Measurements from ENCODE around the gene MUSK.
"Not testable (repeated sequence)": the region's sequence is repeated elsewhere in the genome, so short reads cannot be mapped to it uniquely, and the experiment has no call there.

Gene MUSK

DNA sequence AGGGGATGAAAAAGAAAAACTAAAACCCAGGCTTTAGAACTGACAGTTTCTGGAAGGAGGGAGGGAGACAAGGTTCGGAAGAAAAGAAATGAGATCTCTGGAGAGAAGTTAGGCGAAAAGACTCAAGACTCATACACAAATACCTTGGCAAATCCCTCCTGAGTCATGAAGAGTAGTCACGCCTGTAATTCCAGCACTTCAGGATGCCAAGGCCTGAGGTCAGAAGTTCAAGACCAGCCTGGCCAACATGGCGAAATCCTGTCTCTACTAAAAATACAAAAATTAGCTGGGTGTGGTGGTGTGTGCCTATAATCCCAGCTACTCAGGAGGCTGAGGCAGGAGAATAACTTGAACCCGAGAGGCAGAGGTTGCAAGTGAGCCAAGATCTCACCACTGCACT lies 27.3 kb downstream of the MUSK start:
- not testable (repeated sequence) for DNase-seq (ENCODE audit: low read depth)

DNA sequence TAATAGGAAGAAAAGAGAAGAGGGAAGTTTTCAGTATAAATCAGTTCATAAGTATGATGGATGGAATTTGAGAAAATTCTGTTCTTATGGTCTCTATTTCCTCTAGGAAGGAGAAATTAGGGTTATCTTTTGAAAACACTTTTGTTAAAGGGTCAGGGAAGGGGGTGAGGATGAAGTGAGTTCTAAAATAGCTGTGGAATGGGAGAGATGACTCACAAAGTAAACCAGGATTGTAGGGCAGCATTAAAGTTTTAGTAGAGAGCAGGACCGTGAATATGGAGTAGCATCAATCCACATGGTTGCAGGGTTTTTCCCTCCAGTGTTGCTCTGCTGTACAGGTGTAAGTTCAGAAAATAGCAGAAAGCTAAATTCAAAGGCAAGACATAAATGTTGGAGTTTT lies 32.4 kb downstream of the MUSK start:
- no peak for DNase-seq (ENCODE audit: low read depth)

DNA sequence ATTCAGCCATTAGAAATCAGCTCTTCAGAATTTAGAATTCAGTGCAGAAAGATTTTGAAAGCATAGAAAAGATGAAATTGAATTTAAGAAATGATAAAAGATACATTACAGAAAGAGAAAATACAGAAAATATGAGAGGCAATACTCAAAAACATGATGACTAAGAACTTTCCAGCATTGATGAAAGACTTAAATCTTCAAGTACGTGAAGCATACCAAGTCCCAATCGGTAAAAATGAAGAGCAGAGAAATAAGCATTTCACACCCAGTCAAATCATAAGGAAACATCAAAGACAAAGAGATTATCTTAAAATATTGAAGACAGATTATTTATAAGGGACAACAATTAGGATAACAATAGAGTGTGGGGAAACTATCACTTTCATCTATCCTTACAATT lies 35.1 kb downstream of the MUSK start:
- DNase-seq (ENCODE audit: low read depth), result no peak

DNA sequence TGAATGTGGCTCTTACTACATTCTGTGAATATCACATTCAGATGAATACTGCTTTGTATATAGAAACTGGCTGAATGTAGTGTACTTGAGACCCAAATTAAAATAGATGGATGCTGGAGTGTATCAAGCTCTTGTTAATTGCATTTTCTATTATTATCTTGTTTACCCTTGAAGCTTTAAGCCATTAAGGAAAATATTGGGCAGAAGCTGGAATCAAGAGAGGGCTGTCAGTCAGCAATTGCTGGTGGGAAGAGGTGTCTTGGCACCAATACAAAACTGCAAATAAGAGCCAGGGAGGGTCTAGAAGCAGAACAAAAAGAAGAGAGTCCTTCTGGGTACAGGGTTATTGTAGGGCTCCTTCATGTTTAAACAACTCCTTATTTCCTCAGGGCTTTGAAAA lies 38.8 kb downstream of the MUSK start:
- DNase-seq (ENCODE audit: low read depth), result no peak

DNA sequence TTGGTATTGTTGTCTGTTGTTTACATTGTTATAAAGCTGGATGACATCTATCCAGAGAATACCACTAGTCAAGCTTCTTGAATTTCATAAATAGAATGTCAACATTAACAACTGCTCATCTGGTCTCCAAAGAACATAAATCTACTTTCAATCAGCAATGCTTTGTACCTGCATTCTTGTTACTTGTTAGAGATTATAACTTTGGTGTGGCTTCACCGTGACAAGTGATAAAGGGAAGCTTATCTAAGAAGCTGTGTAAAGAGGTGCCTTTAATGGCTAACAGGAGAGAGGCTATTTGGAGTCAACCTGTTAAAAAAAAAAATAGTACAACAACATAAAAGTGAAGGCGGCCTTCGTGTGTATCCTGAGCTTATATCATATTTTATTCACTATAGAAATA lies 41.8 kb downstream of the MUSK start:
- DNase-seq (ENCODE audit: low read depth), result no peak

DNA sequence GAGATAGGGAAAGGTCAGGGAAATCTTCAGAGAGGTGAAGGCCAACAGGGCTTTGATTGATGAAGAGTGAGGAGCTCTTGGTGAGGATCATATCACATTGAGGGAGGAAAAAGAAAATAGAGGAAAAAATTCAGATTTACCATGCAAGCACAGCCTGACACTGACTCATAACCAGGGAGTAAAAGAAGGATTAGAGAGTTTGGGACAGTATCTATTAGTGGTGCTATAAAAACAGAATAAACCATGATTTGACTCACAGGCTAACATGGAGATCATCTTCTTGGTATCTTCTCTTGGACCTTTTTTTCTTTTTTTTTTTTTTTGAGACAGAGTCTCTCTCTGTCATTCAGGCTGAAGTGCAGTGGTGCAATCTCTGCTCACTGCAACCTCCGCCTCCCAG lies 44.4 kb downstream of the MUSK start:
- no peak for DNase-seq (ENCODE audit: low read depth)

DNA sequence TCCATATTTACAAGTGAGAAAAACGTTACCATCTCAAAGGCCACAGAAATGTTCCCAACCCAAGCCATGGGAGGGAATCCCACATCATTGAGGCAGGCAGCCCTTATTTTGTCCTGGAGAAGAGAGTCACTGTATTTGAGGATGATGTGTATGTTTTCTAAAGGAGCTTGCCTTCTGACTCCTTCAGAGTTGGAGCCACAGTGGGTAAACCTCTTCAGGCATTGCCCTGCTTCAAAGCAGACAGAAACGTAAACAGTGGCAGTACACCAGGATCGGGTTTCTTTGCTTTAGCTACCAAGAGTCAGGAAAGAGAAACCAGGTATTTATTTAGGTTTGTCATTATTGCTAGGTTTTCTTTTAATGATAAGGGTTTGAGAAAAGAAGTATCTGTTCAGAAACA lies 45.7 kb downstream of the MUSK start:
- DNase-seq (ENCODE audit: low read depth), result no peak

DNA sequence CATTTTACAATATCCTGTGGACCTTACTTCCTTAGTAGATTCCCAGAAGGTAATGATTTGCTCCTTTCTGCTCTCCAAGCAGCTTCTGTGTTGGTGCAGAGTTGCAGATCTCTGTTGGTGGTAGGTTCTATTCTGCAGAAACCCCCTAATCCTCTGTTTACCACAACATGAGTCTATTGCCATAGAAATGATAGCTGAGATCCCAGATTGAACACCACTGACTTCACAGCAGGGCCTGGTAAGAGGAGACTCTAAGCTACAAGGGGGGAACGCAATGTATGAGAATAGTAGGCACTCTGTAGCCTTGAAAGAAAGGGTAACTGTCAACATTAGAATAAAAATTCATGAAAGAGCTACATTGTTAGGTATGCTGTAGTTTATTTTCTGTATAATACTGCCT lies 59.5 kb downstream of the MUSK start:
- DNase-seq (ENCODE audit: low read depth), result no peak

DNA sequence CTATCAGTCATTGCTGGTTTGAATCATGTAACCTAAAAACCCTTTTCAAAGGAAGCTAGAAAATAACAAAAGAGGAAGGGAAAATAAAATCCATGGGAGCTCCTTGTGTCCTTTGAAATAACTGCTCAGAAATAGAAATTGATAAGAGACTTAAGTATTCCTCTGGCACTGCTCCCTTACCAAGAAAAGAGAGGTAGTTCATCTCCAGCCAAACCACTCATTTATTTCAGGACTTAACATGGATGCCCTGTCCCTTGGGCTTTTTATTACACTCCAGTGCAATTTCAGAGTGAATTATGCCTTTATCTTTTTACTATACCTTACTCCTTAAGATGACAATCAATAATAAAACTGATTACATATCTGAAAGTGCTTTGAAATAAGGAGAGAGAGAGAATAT lies 61.0 kb downstream of the MUSK start:
- no peak for DNase-seq (ENCODE audit: low read depth)

DNA sequence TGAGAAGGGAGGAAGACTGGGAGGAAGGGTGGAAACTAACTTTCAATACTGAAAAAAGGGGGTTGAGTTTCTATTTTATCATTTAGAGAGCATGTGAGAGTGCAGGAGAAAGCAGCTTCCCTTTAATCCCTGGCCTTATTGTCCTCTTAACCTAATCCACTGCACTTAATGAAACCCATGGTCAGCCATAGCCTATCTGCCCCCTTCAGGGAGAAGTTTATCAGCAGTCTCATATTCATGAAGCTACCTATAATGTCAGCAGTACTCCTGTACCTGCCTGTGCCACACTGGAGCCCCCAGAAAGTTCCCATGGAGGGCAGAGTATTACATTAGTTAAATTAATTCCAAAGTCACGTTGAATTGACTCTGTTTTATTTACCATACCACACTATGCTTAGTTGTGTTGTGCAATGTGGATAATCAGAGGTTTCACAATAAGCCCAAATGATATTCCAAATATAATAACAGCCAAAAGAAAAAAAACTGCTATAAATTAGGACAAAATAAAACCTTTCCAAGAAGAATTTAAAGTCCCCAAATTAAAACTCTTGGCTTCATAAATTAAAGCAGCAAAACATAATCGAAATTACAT lies 62.9 kb downstream of the MUSK start:
- no peak for DNase-seq (ENCODE audit: low read depth)

DNA sequence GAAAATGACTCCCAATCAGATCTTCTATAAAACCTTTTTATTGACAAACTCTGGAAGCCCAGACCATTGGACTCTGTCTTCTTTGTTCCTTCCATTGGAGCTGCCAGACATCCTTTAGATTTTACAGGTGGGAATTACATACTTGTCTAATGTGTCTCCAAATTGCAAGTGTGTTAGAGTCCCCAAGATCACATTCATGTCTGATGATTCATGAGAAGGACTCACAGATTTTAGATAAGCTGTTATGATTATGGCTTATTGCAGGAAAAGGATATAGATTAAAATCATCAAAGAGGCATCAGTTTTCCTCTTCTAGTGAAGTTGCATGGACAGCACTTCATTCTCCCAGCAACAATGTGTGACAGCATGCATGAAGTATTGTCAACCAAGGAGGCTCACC lies 70.4 kb downstream of the MUSK start:
- no peak for DNase-seq (ENCODE audit: low read depth)

DNA sequence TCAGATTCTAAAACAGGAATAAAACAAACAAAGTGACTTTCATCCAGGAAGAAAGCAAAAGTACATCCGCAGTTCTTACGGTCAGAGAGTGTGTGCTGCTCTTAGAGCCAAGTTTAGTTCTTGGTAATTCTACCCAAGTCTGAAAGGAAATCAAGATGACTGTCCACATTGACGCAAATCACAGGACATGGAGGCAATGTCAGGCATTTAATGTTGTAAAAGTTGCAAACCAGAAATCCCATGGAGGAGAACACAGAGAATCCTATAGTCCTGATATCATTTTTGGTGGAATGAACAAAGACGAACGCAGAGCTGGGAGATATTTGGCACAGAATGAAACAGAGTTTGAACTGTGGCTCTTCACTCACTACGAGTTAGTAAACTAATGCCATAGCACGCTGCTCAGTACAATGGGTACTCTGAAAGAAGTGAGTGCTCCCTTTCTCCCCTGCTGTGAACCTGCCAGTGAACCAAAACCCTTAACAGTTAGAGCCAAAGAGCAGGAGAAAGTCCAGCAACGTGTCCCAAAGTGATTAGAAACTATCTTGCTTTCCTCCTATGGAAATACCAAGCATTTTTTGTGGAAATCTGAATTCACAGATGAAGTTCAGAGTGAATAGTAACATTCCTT lies 74.3 kb downstream of the MUSK start:
- DNase-seq (ENCODE audit: low read depth), result no peak

DNA sequence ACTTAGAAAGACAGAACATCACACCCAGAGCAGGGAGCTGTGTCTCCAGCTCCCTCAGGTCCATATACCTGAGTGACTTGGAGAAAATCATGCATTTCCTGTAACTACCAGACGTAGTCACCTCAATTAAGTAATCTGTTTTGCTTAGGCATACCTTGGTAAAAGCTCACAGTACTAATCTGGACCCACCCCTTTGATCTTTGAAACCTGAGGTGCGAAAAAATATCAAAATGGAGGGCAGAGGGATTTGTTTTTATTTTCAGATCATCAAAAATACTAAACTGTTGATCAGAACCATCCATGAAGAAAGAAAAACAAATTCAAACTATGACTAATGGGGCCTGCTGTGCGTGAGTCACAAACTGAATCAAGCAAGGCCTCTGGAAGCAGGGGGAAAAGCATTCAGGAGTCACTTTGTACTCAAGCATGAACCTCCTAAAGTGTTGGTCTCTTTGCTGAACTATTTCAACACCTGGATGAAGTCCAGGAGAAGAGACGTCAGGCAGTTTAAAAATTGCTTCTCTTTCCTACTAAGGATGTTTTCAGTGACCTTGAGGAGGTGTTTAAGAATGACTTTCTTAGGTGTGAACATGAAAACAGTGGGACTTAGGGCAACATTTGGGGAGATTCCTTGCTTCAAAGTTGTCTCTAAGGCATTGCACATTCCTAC lies 76.3 kb downstream of the MUSK start:
- DNase-seq (ENCODE audit: low read depth), result no peak

DNA sequence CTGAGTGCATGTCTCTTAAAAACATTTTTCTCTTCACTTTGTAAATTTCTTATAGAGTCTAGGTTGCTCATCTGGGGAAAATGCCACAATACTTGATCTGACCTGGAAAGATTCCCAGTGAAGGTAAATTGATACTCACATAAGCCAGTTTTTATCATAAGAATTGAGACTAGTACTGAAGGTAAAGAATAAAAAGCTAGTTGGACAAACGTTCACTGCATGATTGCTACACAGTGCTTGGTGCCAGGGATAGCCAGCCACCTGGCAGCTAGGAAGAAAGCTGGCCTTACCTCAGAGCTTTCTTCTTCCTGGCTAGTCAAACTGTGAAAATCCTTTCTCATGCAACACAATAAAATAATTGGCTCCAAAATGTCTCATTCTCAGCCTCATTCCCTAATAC lies 77.1 kb downstream of the MUSK start:
- DNase-seq (ENCODE audit: low read depth), result no peak

DNA sequence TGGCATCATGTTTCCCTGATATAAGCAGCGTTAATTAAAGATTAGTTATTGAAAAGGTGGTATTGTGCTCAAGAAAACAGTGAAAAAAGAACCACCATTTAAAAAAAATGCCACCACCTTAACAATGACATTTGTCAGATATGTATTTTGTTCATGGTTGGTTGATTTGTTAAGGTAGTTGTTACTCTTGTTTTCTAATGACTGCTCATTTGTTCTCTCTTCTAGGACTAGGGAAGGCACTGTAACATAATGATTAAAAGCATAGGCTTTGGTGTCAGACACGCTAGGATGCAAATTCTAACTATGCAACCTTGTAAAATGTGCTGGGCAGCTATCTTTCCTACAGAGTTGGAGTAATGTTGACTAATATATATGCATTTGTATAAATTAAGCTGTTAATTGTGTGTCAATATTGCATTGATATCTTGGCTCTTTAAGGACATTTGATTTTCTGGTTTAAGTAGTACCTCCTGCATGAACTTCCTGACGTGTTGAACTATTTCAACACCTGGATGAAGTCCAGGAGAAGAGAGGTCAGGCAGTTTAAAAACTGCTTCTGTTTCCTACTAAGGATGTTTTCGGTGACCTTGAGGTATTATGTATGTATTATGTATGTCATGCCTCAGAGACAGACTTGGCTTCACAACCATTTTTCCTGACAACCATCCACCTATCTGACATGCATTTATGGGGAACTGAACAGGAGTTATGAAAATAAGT lies 77.8 kb downstream of the MUSK start:
- DNase-seq (ENCODE audit: low read depth), result no peak

DNA sequence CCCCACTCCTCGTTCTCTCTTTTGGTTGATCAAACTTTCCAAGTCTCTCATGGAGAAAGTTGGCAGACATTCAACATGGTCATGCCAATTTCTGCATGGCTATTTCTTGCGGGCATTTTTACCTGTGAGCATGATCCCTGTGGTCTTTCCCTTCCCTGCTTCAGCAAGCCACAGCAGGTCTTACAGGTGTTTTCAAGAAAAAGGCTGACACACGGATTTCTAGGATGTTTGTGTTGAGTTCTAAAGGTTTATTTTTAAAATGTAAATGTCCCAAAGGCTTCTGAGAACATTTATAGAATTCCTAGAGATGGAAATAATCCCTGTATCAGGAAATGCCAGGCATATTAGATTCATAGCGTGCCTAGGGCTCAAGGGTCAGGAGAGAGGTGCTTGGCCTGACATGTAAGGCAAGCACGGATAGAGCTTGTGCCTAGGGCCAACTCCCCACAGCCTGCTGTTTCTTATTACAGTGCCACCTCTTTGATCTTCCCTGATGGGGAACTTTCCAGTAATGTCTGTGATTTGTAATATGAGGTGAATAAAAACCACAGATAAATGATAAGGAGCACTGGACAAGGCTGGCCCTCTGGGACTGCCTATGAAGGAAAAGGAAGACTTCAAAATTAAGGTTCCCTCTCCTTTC lies 79.8 kb downstream of the MUSK start:
- DNase-seq (ENCODE audit: low read depth), result no peak

DNA sequence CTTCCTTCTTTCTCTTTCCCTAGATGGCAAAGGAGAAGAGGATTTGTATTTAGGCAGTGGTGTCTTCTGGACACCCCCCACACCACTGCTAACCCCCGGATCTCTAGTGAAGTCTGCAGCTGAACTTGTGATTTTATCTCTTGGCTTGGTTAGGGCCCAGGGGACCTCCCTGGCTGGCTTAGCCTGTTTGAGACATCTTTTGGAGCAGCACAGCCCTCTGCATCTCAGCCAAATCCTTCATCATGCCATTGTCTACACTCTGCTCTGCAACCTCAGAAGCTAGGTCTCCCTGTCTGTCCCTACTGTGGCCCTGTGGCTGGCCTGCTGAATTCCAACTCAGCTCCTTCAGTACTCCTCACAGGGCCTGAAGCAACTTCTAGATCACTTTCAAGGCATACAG lies 81.7 kb downstream of the MUSK start:
- no peak for DNase-seq (ENCODE audit: low read depth)

DNA sequence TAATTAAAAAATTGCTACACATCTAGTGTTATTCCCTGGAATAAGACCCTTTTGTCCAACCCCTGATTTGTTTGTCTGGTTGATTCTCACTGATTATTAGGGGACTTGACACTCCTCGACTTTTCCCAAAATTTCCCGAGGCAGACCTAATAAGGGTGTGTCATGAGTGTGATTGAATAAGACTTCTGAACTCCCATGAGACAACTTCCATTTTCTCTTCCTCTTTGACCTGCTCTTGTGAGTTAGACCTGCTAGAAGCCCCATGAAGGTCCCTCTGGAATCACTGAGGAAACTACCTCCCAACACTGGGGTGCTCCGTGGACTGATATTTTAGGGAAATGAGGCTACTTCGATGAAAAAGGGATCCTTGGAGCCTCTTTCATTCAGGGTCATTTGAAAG lies 83.4 kb downstream of the MUSK start:
- DNase-seq (ENCODE audit: low read depth), result no peak

DNA sequence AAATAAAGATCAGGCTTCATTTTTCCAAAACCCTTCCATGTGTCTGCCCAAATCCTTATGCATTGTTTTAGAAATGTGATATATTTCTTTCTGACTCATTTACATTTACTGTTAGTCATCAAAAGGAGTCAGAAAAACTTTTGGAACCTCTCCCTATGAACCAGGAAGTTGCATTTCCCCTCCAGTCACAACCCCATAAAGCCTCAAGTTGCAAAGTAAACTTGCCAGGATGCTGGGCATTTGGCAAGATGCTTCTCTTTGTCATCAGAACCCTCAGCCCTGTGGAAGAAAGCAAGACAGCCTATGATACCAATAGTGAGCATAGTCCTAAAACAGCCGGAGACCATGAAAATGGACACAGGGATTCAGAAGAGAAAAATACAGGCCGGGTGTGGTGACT lies 84.2 kb downstream of the MUSK start:
- no peak for DNase-seq (ENCODE audit: low read depth)

DNA sequence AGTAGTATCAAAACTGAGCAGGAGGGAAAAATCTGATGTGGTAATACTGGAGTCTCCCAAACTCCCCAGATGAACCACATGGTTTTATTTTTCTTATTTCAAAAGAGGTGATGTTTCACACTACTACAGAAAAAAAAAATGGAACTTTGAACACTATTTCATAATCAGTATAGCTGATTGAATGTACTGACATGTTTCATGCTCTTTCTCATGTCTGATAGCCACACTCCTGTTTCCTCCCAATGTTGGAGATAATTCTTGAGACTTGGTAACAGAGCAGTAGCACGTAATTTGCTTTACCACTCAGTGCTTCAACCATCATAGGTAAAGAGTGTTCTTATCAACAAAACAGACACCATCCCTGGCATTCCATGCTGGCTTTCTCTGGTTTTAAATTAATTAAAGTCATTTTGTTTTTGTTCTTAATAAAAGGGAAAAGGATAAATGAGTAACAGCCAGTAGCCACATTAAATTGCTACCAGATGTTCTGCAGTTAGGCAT lies 85.2 kb downstream of the MUSK start:
- no peak for DNase-seq (ENCODE audit: low read depth)

DNA sequence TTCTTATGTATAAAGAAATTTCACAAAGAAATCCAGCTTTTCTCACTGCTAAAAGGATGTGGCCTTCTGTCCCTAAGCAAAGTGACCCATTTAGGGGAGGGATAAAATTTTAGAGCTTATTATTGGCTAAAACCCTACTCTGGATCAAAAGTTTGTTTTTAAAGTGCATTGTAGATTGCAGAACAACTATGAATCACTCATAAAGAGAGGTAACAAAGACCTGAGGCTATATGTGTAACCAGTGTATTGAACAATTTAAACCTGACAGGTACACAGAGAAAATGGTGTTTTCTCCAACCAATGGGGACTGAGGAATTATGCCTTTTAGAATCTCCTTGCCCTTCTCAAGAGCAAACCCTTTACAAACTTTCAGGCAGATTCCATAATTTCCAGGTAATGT lies 86.6 kb downstream of the MUSK start:
- no peak for DNase-seq (ENCODE audit: low read depth)

DNA sequence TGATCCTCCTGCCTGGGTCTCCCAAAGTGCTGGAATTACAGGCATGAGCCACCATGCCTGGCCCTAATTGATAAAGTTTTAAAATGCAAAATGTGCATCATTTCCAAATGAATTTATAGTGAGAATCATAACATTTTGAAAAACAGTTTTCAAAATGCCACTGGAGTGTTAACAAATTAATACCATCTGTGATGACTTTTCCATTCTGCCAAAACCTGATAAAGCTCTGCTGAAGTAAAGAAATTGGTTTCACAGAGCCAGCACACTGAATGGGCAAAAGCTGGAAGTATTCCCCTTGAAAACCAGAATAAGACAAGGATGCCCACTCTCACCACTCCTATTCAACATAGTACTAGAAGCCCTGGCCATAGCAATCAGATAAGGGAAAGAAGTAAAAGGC lies 89.6 kb downstream of the MUSK start:
- no peak for DNase-seq (ENCODE audit: low read depth)

DNA sequence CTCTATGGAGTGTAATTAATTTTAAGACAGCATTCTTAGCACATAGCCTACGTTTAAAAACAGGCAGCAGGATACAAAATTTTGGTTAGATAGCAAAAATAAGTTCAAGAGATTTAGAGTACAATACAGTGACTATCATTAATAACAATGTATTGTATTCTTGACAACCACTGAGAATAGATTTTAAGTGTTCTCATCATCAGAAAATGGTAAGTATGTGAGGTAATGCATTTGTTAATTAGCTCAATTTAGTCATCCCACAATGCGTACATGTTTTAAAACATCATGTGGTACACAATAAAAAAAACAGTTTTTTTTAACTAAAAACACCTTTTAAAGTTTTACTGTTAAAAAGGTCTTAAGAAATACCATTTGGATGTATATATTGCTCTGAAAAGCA lies 94.2 kb downstream of the MUSK start:
- no peak for DNase-seq (ENCODE audit: low read depth)

Measured in activated gamma-delta T cell treated with anti-CD3 and anti-CD28 coated beads, Interleukin-2, amount 50 U/mL, for 16 hours (primary cell).